DND-41 (cell line): Measurements from ENCODE around the gene NOS1AP.
"Not testable (repeated sequence)": the region's sequence is repeated elsewhere in the genome, so short reads cannot be mapped to it uniquely, and the experiment has no call there.

ENCODE experiments used
- ATAC-seq: fragments of 200-7000 bp; cut with Tn5 transposase; 3 replicates; pipeline ENCODE4 v1.9.1; 2021; ENCODE audit warnings: low read depth; ENCODE audit not compliant: insufficient read depth
- DNase-seq: peaks from one replicate; pipeline ENCODE4 v3.0.0-alpha.2; 2020
- H2AFZ ChIP-seq: 2 replicates; pipeline ENCODE4 v1.6.0; 2012; ENCODE audit warnings: low read depth, low read length
- H3K27ac ChIP-seq: 2 replicates; pipeline ENCODE4 v1.5.1; 2012; ENCODE audit warnings: low read length, inconsistent platforms
- H3K27me3 ChIP-seq: fragments of 200-600 bp; sonication (generic); 2 replicates; pipeline ENCODE4 v1.6.0; 2012; ENCODE audit warnings: low read length, mild to moderate bottlenecking, inconsistent platforms; ENCODE audit not compliant: insufficient read depth, poor library complexity
- H3K36me3 ChIP-seq: 2 replicates; pipeline ENCODE4 v1.5.1; 2012; ENCODE audit warnings: low read length, inconsistent platforms; ENCODE audit not compliant: insufficient read depth
- H3K4me1 ChIP-seq: 2 replicates; pipeline ENCODE4 v1.5.1; 2012; ENCODE audit warnings: mild to moderate bottlenecking, low read length; ENCODE audit not compliant: insufficient read depth
- H3K4me2 ChIP-seq: 2 replicates; pipeline ENCODE4 v1.6.0; 2012; ENCODE audit warnings: mild to moderate bottlenecking, moderate library complexity, low read length, inconsistent platforms; ENCODE audit not compliant: insufficient read depth
- H3K4me3 ChIP-seq, 2 experiments: fragments of 200-600 bp in 1 of 2; shearing (Covaris generic) in 1 of 2; 2 replicates each; pipeline ENCODE4 v1.5.1; 2012 to 2016; ENCODE audit warnings: inconsistent platforms in 2 of 2, low read length in 2 of 2, mild to moderate bottlenecking in 2 of 2, low read depth in 1 of 2, moderate library complexity in 1 of 2
- H3K79me2 ChIP-seq: 2 replicates; pipeline ENCODE4 v1.6.0; 2012; ENCODE audit warnings: low read length, inconsistent platforms; ENCODE audit not compliant: insufficient read depth
- H3K9ac ChIP-seq: 2 replicates; pipeline ENCODE4 v1.6.0; 2012; ENCODE audit warnings: low read depth, mild to moderate bottlenecking, inconsistent platforms, low read length, moderate library complexity
- H3K9me3 ChIP-seq: 2 replicates; pipeline ENCODE4 v1.5.1; 2012; ENCODE audit warnings: low read length, moderate library complexity, mild to moderate bottlenecking, inconsistent platforms; ENCODE audit not compliant: insufficient read depth, severe bottlenecking
- H4K20me1 ChIP-seq: 2 replicates; pipeline ENCODE4 v1.6.0; 2012; ENCODE audit warnings: low read length; ENCODE audit not compliant: insufficient read depth
- EZH2 ChIP-seq: IDR thresholded peaks from 3 replicates; pipeline ENCODE4 v1.6.1; 2012; ENCODE audit warnings: borderline replicate concordance, low read depth, mild to moderate bottlenecking, moderate library complexity, low read length, inconsistent platforms; ENCODE audit not compliant: severe bottlenecking
- TF ChIP-seq, protein P1 (sequence below): IDR thresholded peaks from 2 replicates; pipeline ENCODE4 v1.5.1; 2012; ENCODE audit warnings: borderline replicate concordance, low read length, moderate library complexity, mild to moderate bottlenecking; ENCODE audit not compliant: poor library complexity, severe bottlenecking; ENCODE audit errors: extremely low read depth

NOS1AP gene

DNA sequence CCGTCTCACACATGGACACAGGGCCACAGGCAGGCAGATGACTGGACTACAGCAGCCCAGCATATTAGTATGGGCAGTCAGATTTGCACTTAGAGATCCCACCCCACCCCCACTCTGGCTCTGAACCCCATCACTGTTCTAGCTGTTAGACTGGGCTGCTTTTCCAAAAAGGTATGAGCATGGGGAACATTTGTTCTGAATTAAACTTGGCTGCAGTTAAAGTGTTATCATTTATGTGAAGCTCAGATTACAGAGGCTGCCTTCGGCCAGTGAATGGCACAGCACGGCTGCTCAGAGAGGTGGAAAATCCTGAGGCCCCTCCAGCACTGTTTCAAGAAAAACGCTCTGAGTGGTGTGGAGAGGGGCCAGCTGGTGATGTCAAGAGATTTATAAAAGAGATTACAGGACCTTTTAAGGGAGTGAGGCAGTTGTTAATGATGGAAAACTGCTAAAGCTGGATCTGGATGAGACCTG is 6.9 kb upstream of the NOS1AP start:
- Histone ChIP-seq H3K27ac (no peak overlapping the region), H3K9ac (no peak overlapping the region), H3K79me2 (no peaks in the 10 kb centered on the region), H3K36me3 (no peaks in the 10 kb centered on the region), H3K4me2 (no peak overlapping the region), H3K27me3 (peaks cover 2% of the 10 kb centered on the region), H2AFZ (no peak overlapping the region), H4K20me1 (no peaks in the 10 kb centered on the region), H3K4me1 (no peaks in the 10 kb centered on the region), H3K4me3 (no peak overlapping the region), H3K9me3 (no peaks in the 10 kb centered on the region)
- ATAC-seq (no peak), DNase-seq (no peak)
- no peak for TF ChIP-seq EZH2
- TF ChIP-seq, protein P1, sequence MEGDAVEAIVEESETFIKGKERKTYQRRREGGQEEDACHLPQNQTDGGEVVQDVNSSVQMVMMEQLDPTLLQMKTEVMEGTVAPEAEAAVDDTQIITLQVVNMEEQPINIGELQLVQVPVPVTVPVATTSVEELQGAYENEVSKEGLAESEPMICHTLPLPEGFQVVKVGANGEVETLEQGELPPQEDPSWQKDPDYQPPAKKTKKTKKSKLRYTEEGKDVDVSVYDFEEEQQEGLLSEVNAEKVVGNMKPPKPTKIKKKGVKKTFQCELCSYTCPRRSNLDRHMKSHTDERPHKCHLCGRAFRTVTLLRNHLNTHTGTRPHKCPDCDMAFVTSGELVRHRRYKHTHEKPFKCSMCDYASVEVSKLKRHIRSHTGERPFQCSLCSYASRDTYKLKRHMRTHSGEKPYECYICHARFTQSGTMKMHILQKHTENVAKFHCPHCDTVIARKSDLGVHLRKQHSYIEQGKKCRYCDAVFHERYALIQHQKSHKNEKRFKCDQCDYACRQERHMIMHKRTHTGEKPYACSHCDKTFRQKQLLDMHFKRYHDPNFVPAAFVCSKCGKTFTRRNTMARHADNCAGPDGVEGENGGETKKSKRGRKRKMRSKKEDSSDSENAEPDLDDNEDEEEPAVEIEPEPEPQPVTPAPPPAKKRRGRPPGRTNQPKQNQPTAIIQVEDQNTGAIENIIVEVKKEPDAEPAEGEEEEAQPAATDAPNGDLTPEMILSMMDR: no peak

DNA sequence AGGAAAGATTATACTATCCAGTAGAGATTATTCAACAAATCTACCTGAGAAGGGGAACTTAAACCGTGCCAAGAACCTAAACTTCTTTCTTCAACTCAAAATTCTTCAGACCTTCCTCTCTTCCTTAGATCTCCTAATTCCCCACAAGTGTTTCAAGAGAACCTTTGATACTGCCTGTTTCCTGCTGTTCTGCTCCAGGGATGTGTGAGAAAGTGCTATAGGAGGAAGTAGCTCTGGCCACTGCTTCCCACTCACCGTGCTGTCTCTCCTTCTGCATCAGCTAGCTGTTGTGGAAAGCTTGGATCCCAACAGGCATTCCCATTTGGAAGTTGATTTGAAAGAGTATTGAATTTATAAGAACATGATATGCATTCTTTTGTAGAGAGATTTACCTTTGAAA is 4.5 kb upstream of the NOS1AP start:
- H3K79me2 ChIP-seq: no peaks in the 10 kb centered on the region
- no peaks in the 10 kb centered on the region for H4K20me1 ChIP-seq
- H3K27ac ChIP-seq: no peak overlapping the region
- DNase-seq: no peak
- TF ChIP-seq, protein P1: no peak
- no peak for TF ChIP-seq EZH2
- no peak overlapping the region for H3K4me2 ChIP-seq
- ATAC-seq: no peak
- H3K27me3 ChIP-seq: peaks cover 25% of the 10 kb centered on the region
- no peak overlapping the region for H3K9ac ChIP-seq
- no peaks in the 10 kb centered on the region for H3K9me3 ChIP-seq
- no peaks in the 10 kb centered on the region for H3K36me3 ChIP-seq
- no peak overlapping the region for H2AFZ ChIP-seq
- H3K4me3 ChIP-seq: no peak overlapping the region
- H3K4me1 ChIP-seq: peaks cover 11% of the 10 kb centered on the region

DNA sequence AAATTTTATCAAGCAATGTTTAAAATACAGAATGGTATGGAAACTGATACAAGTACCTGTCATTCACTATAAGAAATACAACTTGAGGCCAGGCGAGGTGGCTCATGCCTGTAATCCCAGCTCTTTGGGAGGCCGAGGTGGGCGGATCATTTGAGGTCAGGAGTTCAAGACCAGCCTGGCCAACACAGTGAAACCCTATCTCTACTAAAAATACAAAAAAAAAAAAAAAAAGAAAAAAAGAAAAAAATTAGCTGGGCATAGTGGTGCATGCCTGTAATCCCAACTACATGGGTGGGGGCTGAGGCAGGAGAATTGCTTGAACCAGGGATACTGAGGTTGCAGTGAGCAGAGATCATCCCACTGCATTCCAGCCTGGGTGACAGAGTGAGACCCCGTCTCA is 2.7 kb upstream of the NOS1AP start:
- H3K9me3 ChIP-seq, ATAC-seq, DNase-seq: not testable (repeated sequence)

DNA sequence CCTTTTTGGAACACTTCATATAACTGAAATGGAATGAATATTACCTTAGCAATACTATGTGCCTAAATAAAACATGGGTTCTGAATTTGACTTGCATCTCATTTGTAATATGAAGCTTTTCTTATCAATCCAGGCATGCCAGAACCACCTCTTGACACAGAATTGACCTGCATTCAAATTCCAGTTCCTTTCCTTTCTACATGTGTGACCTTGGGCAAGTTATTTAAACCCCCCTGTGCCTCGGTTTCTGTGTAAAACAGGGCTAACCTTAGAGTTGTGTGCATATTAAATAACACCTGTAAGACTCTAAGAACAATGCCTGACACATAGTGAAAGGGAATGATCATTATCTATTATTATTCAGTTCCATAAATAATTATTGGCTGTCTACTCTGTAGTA is 2.0 kb upstream of the NOS1AP start:
- TF ChIP-seq EZH2: no peak
- TF ChIP-seq, protein P1: no peak
- no peak overlapping the region for H3K27ac ChIP-seq
- H2AFZ ChIP-seq: no peak overlapping the region
- peaks cover 49% of the 10 kb centered on the region for H3K27me3 ChIP-seq
- no peak overlapping the region for H3K9ac ChIP-seq
- no peak overlapping the region for H3K4me2 ChIP-seq
- no peak overlapping the region for H3K4me3 ChIP-seq
- no peaks in the 10 kb centered on the region for H3K9me3 ChIP-seq
- peaks cover 8% of the 10 kb centered on the region for H4K20me1 ChIP-seq
- no peaks in the 10 kb centered on the region for H3K79me2 ChIP-seq
- ATAC-seq (no peak), DNase-seq (no peak)
- H3K36me3 ChIP-seq: no peaks in the 10 kb centered on the region
- H3K4me1 ChIP-seq: peaks cover 16% of the 10 kb centered on the region

More for the DNA sequence above, 2.7 kb upstream of the NOS1AP start:
- H3K4me3 ChIP-seq, H3K27ac ChIP-seq, H3K9ac ChIP-seq, H4K20me1 ChIP-seq, H2AFZ ChIP-seq, H3K4me2 ChIP-seq, H3K79me2 ChIP-seq, H3K36me3 ChIP-seq: not testable (repeated sequence)
- Histone ChIP-seq H3K4me1 (peaks cover 16% of the 10 kb centered on the region), H3K27me3 (peaks cover 43% of the 10 kb centered on the region)
